ENCODE measurements around the gene DPM3.
A peak's percentile ranks its signal among the peaks of the same experiment; 100 is the strongest.

DNA sequence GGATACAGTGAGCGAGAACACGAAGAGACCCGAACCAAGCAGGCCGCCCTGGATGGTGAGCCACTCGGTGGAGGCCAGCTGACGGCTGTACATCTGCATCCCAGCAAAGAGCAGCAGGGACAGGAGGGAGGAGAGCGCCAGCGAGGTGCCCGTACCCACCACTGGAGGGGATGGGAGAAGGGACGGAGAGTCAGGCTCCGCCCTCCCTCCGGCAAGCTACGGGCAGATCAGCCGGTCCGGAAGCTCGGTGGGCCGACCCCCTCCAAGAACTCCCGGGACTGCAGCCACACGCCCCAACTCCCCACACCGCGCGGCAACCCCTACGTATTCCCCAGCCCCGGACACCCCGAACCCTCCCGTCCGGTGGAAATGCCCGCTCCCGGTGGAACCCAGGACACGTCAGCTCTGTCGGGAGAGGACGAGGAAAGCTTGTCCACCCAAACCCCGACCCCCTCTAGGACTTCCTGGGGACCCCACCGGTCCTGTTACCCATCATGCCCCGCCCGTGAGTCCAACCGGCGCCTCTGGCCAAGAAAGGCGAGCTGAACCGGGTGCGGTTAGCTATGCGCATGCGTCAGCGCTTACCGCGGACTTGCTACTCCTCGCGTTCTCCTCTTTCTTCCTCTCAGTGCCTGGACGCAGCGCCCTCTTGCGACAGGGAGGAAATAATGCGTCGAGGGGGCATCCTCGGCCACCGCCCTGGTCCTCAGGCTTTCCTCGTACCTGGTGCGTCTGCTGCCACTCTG is 32.6 kb upstream of the DPM3 start, which contains the start of gene KRTCAP2:
- TF ChIP-seq TAF1 (IDR thresholded peaks at IDR 0.05; ENCODE audit: borderline replicate concordance, insufficient read depth, low read length) (peak; percentile 84), SIN3A (IDR thresholded peaks at IDR 0.05; ENCODE audit: borderline replicate concordance, insufficient read depth, low read length) (no peak), POLR2AphosphoS5 (IDR thresholded peaks at IDR 0.05; ENCODE audit: low read depth, low read length) (peak; percentile 95)

Measured in PFSK-1 (cell line).